ENCODE results near the gene RBMXL3.
"Not testable (repeated sequence)": the region's sequence is repeated elsewhere in the genome, so short reads cannot be mapped to it uniquely, and the experiment has no call there.

RBMXL3 gene

GRCh38 chrX:115189110-115189509 is at the start of gene RBMXL3:
Gene RBMXL3 (plus strand): TSS chrX:115189410. CDS start chrX:115189442, 32 bp downstream.
- no peak for DNase-seq (ENCODE audit: low read depth, low spot score)

- no peak for DNase-seq (ENCODE audit: low read depth, low spot score)
Measured at GRCh38 chrX:115142057-115142456, 47.2 kb upstream of the RBMXL3 start.

GRCh38 chrX:115147220-115147619 is 42.0 kb upstream of the RBMXL3 start:
- no peak for DNase-seq (ENCODE audit: low read depth, low spot score)

- DNase-seq (ENCODE audit: low read depth, low spot score), result no peak
Measured at GRCh38 chrX:115173181-115173580, 16.0 kb upstream of the RBMXL3 start.

GRCh38 chrX:115174548-115174947 is 14.7 kb upstream of the RBMXL3 start:
- DNase-seq (ENCODE audit: low read depth, low spot score), result no peak

- no peak for DNase-seq (ENCODE audit: low read depth, low spot score)
Measured at GRCh38 chrX:115177932-115178331, 11.3 kb upstream of the RBMXL3 start.

- no peak for DNase-seq (ENCODE audit: low read depth, low spot score)
Measured at GRCh38 chrX:115178473-115178872, 10.7 kb upstream of the RBMXL3 start.

GRCh38 chrX:115183980-115184379 is 5.2 kb upstream of the RBMXL3 start:
- no peak for DNase-seq (ENCODE audit: low read depth, low spot score)

- no peak for DNase-seq (ENCODE audit: low read depth, low spot score)
Measured at GRCh38 chrX:115189646-115190635, 731 bp downstream of the RBMXL3 start.

GRCh38 chrX:115190636-115191489 is 1.7 kb downstream of the RBMXL3 start:
- DNase-seq (ENCODE audit: low read depth, low spot score), result no peak

GRCh38 chrX:115191490-115192243 is 2.5 kb downstream of the RBMXL3 start:
- DNase-seq (ENCODE audit: low read depth, low spot score), result no peak

- no peak for DNase-seq (ENCODE audit: low read depth, low spot score)
Measured at GRCh38 chrX:115192244-115192700, 3.1 kb downstream of the RBMXL3 start.

- no peak for DNase-seq (ENCODE audit: low read depth, low spot score)
Measured at GRCh38 chrX:115204040-115204439, 14.8 kb downstream of the RBMXL3 start.

GRCh38 chrX:115209547-115209946 is 20.3 kb downstream of the RBMXL3 start:
- not testable (repeated sequence) for DNase-seq (ENCODE audit: low read depth, low spot score)

- no peak for DNase-seq (ENCODE audit: low read depth, low spot score)
Measured at GRCh38 chrX:115214151-115214550, 24.9 kb downstream of the RBMXL3 start.

GRCh38 chrX:115214605-115215004 is 25.4 kb downstream of the RBMXL3 start:
- DNase-seq (ENCODE audit: low read depth, low spot score), result no peak

GRCh38 chrX:115217346-115217745 is 28.1 kb downstream of the RBMXL3 start:
- DNase-seq (ENCODE audit: low read depth, low spot score), result not testable (repeated sequence)

GRCh38 chrX:115226929-115227328 is 37.7 kb downstream of the RBMXL3 start:
- DNase-seq (ENCODE audit: low read depth, low spot score), result peak; percentile 25

GRCh38 chrX:115229337-115230003 is 40.3 kb downstream of the RBMXL3 start:
- DNase-seq (ENCODE audit: low read depth, low spot score), result no peak

- DNase-seq (ENCODE audit: low read depth, low spot score), result no peak
Measured at GRCh38 chrX:115232933-115233496, 43.8 kb downstream of the RBMXL3 start.
